ENCODE measurements around the gene SAMD3. TPM values are rescaled to one million over a fixed set of nuclear protein-coding genes. Genes with fewer than 3 reads are reported as not detected.

SAMD3 gene
- total RNA-seq, 2 donors from 2014 or later: 41.3 to 44.8 TPM

DNA sequence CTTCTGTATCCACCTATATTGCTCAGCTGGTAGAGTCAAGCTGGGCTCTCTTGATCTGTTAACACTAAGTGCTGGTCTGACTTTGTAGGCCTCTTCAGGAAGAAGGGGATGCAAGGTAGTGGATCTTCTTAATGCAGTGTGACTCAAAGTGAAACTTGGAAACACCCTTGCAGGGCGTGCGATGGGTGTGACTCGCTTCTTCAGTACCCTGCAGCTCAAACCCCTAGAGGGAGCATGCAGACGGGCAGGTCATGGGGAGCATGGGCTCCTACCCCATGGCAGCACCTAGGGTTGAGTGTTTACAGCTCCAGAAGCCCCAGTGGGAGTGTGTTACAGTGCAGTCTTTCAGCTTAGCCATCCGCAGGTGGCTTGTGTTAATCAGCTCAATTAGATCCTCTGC is 757 bp upstream of the SAMD3 start:
- Mint-ChIP-seq H3K36me3 (ENCODE audit: low read depth) (peaks cover 8% of the 10 kb centered on the region), H3K27ac (no peak overlapping the region), H3K4me1 (peaks cover 4% of the 10 kb centered on the region), H3K27me3 (ENCODE audit: insufficient read depth) (no peaks in the 10 kb centered on the region), H3K9me3 (peaks cover 21% of the 10 kb centered on the region), H3K4me3 (no peak overlapping the region)
- TF ChIP-seq, protein P1, sequence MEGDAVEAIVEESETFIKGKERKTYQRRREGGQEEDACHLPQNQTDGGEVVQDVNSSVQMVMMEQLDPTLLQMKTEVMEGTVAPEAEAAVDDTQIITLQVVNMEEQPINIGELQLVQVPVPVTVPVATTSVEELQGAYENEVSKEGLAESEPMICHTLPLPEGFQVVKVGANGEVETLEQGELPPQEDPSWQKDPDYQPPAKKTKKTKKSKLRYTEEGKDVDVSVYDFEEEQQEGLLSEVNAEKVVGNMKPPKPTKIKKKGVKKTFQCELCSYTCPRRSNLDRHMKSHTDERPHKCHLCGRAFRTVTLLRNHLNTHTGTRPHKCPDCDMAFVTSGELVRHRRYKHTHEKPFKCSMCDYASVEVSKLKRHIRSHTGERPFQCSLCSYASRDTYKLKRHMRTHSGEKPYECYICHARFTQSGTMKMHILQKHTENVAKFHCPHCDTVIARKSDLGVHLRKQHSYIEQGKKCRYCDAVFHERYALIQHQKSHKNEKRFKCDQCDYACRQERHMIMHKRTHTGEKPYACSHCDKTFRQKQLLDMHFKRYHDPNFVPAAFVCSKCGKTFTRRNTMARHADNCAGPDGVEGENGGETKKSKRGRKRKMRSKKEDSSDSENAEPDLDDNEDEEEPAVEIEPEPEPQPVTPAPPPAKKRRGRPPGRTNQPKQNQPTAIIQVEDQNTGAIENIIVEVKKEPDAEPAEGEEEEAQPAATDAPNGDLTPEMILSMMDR (conservative IDR thresholded peaks at IDR 0.05): no peak
- Histone ChIP-seq H3K36me3 (ENCODE audit: control insufficient read depth, insufficient read depth, low read length) (no peaks in the 10 kb centered on the region), H3K27ac (ENCODE audit: low read depth, low read length) (no peak overlapping the region), H3K9me3 (ENCODE audit: control insufficient read depth, low read length) (peaks cover 10% of the 10 kb centered on the region), H3K4me3 (ENCODE audit: low read length) (no peak overlapping the region), H3K4me1 (ENCODE audit: control insufficient read depth, insufficient read depth, low read length) (no peaks in the 10 kb centered on the region), H3K27me3 (ENCODE audit: control insufficient read depth, insufficient read depth, low read length, poor library complexity, severe bottlenecking) (no peaks in the 10 kb centered on the region), H3K9ac (ENCODE audit: extremely low read depth, low read length, poor library complexity, severe bottlenecking) (no peak overlapping the region)
- DNase-seq: no peak
- 88 to 91% methylated on average over 5 of the region's 5 CpGs for WGBS, 2 experiments (ENCODE audit: insufficient coverage in 1 of 2, insufficient read length in 1 of 2)

DNA sequence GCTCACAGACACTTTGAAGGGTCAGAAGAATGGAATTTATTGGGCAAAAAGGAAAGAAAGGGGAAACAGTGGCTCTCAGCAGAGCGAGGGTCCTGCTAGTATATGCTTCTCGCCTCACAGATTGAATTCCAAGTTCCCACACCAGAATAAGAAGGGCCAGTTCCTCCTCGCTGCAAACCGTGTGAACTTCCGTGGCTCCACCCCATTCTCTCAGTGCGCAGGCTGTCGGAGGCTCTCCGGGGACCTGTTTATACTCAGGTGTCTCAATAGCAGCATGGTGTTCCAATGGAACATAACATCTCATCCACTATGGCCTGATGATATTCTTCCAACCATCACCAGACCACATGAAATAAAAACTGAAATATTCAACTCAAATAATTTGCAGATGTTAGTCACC is 4.6 kb downstream of the SAMD3 start:
- no peak overlapping the region for H3K27ac ChIP-seq (ENCODE audit: low read depth, low read length)
- H3K4me3 ChIP-seq (ENCODE audit: low read length): peak overlapping the region; percentile 51
- H3K4me1 Mint-ChIP-seq: peaks cover 33% of the 10 kb centered on the region
- peaks cover 4% of the 10 kb centered on the region for H3K36me3 Mint-ChIP-seq (ENCODE audit: low read depth)
- no peaks in the 10 kb centered on the region for H3K4me1 ChIP-seq (ENCODE audit: control insufficient read depth, insufficient read depth, low read length)
- H3K27me3 Mint-ChIP-seq (ENCODE audit: insufficient read depth): no peaks in the 10 kb centered on the region
- no peaks in the 10 kb centered on the region for H3K9me3 ChIP-seq (ENCODE audit: control insufficient read depth, low read length)
- H3K27ac Mint-ChIP-seq: peak overlapping the region; percentile 38
- H3K4me3 Mint-ChIP-seq: no peak overlapping the region
- no peak for DNase-seq
- no peak overlapping the region for H3K9ac ChIP-seq (ENCODE audit: extremely low read depth, low read length, poor library complexity, severe bottlenecking)
- no peaks in the 10 kb centered on the region for H3K27me3 ChIP-seq (ENCODE audit: control insufficient read depth, insufficient read depth, low read length, poor library complexity, severe bottlenecking)
- peaks cover 4% of the 10 kb centered on the region for H3K9me3 Mint-ChIP-seq
- 94 to 98% methylated on average over 8 of the region's 8 CpGs for WGBS, 2 experiments (ENCODE audit: insufficient coverage in 1 of 2, insufficient read length in 1 of 2)
- no peaks in the 10 kb centered on the region for H3K36me3 ChIP-seq (ENCODE audit: control insufficient read depth, insufficient read depth, low read length)
- TF ChIP-seq, protein P1 (conservative IDR thresholded peaks at IDR 0.05): no peak

DNA sequence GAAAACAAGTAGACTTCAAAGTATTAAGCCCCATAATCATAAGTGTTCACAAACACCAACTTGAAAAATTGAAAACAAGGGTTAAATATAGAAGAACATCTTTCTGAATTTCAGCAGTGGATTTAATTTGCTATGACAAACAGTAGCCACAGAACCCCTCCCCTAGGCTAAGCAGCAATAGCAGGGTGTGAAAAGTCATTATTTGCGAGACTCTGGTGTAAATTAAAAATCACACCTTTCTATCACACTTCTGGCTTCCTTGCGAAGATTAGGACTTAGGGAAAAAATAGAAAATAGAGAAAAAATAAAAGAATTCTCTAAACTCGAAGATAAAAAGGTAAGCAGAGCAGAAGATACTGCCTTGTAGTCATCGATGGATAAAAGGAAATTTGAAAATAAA is 6.1 kb downstream of the SAMD3 start:
- no peak overlapping the region for H3K27ac ChIP-seq (ENCODE audit: low read depth, low read length)
- no peaks in the 10 kb centered on the region for H3K27me3 ChIP-seq (ENCODE audit: control insufficient read depth, insufficient read depth, low read length, poor library complexity, severe bottlenecking)
- no peaks in the 10 kb centered on the region for H3K36me3 ChIP-seq (ENCODE audit: control insufficient read depth, insufficient read depth, low read length)
- H3K4me1 ChIP-seq (ENCODE audit: control insufficient read depth, insufficient read depth, low read length): no peaks in the 10 kb centered on the region
- H3K9me3 ChIP-seq (ENCODE audit: control insufficient read depth, low read length): no peaks in the 10 kb centered on the region
- H3K9ac ChIP-seq (ENCODE audit: extremely low read depth, low read length, poor library complexity, severe bottlenecking): no peak overlapping the region
- Mint-ChIP-seq H3K27me3 (ENCODE audit: insufficient read depth) (no peaks in the 10 kb centered on the region), H3K4me3 (peak overlapping the region; percentile 17), H3K36me3 (ENCODE audit: low read depth) (peaks cover 13% of the 10 kb centered on the region), H3K4me1 (peaks cover 45% of the 10 kb centered on the region), H3K27ac (no peak overlapping the region), H3K9me3 (peaks cover 4% of the 10 kb centered on the region)
- TF ChIP-seq, protein P1 (conservative IDR thresholded peaks at IDR 0.05): no peak
- no peak for DNase-seq
- 38 to 67% methylated on average over 1 to 3 of the region's 4 CpGs for WGBS, 2 experiments (ENCODE audit: insufficient coverage in 1 of 2, insufficient read length in 1 of 2)
- peak overlapping the region; percentile 83 for H3K4me3 ChIP-seq (ENCODE audit: low read length)

Data from endodermal cell (in vitro differentiated cells).